GM12878 (cell line): Measurements from ENCODE around the gene NFKBIE. TPM values are rescaled to one million over a fixed set of nuclear protein-coding genes. Genes with fewer than 3 reads are reported as not detected.
A peak's percentile ranks its signal among the peaks of the same experiment; 100 is the strongest.

Source experiments
- ATAC-seq: fragments of 200-7000 bp; cut with Tn5 transposase; 3 replicates; pipeline ENCODE4 v1.9.1; 2020; ENCODE audit warnings: mild to moderate bottlenecking, moderate library complexity
- BruUV-seq: library from RNA; stranded (reverse); fragments of 400-500 nt; replicated peaks from 2 replicates; lab custom pipeline; 2021; lab: Mats Ljungman, UMichigan
- CTCF ChIA-PET: fragments of 300-600 bp; sonication (Branson Sonifier 250); formaldehyde crosslinking; extraction: SDS; loops from one replicate; lab custom pipeline; 2021; ENCODE audit warnings: inconsistent platforms; lab: Yijun Ruan, JAX
- POLR2A ChIA-PET: fragments of 350-600 bp; formaldehyde crosslinking; extraction: SDS; loops from one replicate; lab custom pipeline; 2021; ENCODE audit warnings: inconsistent platforms; lab: Charles Lee
- RAD21 ChIA-PET: fragments of 300-600 bp; sonication (Branson Sonifier 250); formaldehyde crosslinking; loops from one replicate; lab custom pipeline; 2023; ENCODE audit warnings: antibody characterized with exemption; ENCODE audit not compliant: unreplicated experiment; lab: Charles Lee
- SMC1A ChIA-PET: fragments of 300-600 bp; sonication (Branson Sonifier 250); formaldehyde crosslinking; loops from one replicate; lab custom pipeline; 2023; ENCODE audit not compliant: unreplicated experiment, uncharacterized antibody; lab: Charles Lee
- DNase-seq: peaks from one replicate; pipeline ENCODE4 v3.0.0-alpha.2; 2011; ENCODE audit warnings: low read depth, low spot score
- FAIRE-seq: peaks from 3 replicates; lab custom pipeline; 2011; peaks lifted over from hg19 to GRCh38; lab: Jason Lieb, UNC
- H2AFZ ChIP-seq: 2 replicates; pipeline ENCODE4 v1.6.0; 2011; ENCODE audit warnings: low read depth, low read length, control low read depth; ENCODE audit not compliant: control insufficient read depth
- H3K27ac ChIP-seq: 2 replicates; pipeline ENCODE4 v1.5.1; 2011; ENCODE audit warnings: control low read depth; ENCODE audit not compliant: control insufficient read depth, insufficient read depth
- H3K27me3 ChIP-seq, 2 experiments: replicated peaks in 1 of 2; 2 replicates each; pipeline versions ENCODE4 v1.6.0 to v1.6.1; 2011; ENCODE audit warnings: low read length in 1 of 2; ENCODE audit not compliant: control insufficient read depth in 2 of 2, insufficient read depth in 2 of 2
- H3K36me3 ChIP-seq, 2 experiments: 2 replicates each; pipeline ENCODE4 v1.5.1; 2011; ENCODE audit warnings: low read length in 1 of 2; ENCODE audit not compliant: control insufficient read depth in 2 of 2, insufficient read depth in 2 of 2
- H3K4me1 ChIP-seq: 2 replicates; pipeline ENCODE4 v1.6.1; 2011; ENCODE audit warnings: mild to moderate bottlenecking, low read length, moderate library complexity, mixed read lengths; ENCODE audit not compliant: control insufficient read depth, insufficient read depth
- H3K4me2 ChIP-seq: 2 replicates; pipeline ENCODE4 v1.6.0; 2011; ENCODE audit warnings: control low read depth; ENCODE audit not compliant: control insufficient read depth, insufficient read depth
- H3K4me3 ChIP-seq: fragments of 200-600 bp; sonication (generic); 2 replicates; pipeline ENCODE4 v1.5.1; 2016
- H3K79me2 ChIP-seq: 2 replicates; pipeline ENCODE4 v1.6.0; 2011; ENCODE audit warnings: low read length; ENCODE audit not compliant: control insufficient read depth, insufficient read depth
- H3K9ac ChIP-seq: 2 replicates; pipeline ENCODE4 v1.8.0; 2011; ENCODE audit warnings: low read length, control low read depth, mixed read lengths; ENCODE audit not compliant: control insufficient read depth, insufficient read depth
- H3K9me3 ChIP-seq: replicated peaks from 3 replicates; pipeline ENCODE4 v1.5.1; 2011; ENCODE audit warnings: mild to moderate bottlenecking, low read length; ENCODE audit not compliant: control insufficient read depth, insufficient read depth
- H4K20me1 ChIP-seq: 2 replicates; pipeline ENCODE4 v1.6.0; 2011; ENCODE audit not compliant: control insufficient read depth, insufficient read depth
- ATF3 ChIP-seq: IDR thresholded peaks from 2 replicates; pipeline ENCODE4 v1.6.1; 2011; ENCODE audit warnings: low read depth, mild to moderate bottlenecking, low read length, moderate library complexity, borderline replicate concordance; ENCODE audit errors: extremely low read depth
- CBFB ChIP-seq: IDR thresholded peaks from 2 replicates; pipeline ENCODE4 v1.6.1; 2016; ENCODE audit warnings: antibody characterized with exemption, low read depth
- CHD2 ChIP-seq: IDR thresholded peaks from 2 replicates; pipeline ENCODE4 v1.6.1; 2011; ENCODE audit warnings: low read depth, low read length, improper control_type of control experiment, borderline replicate concordance
- E2F4 ChIP-seq: IDR thresholded peaks from 2 replicates; pipeline ENCODE4 v1.6.1; 2012; ENCODE audit warnings: low read depth, low read length, improper control_type of control experiment
- EZH2 ChIP-seq: IDR thresholded peaks from 2 replicates; pipeline ENCODE4 v1.6.1; 2012; ENCODE audit warnings: low read depth, mild to moderate bottlenecking, control low read depth, inconsistent platforms, low read length, borderline replicate concordance; ENCODE audit not compliant: control insufficient read depth
- GABPA ChIP-seq: IDR thresholded peaks from 2 replicates; pipeline ENCODE4 v1.6.1; 2014; ENCODE audit warnings: antibody characterized with exemption, low read depth, mild to moderate bottlenecking, inconsistent platforms
- IKZF2 ChIP-seq, 2 experiments: fragments of 450-650 bp; IDR thresholded peaks; 2 replicates each; pipeline ENCODE4 v1.6.1; 2017; ENCODE audit warnings: mild to moderate bottlenecking in 2 of 2, moderate library complexity in 2 of 2
- NFXL1 ChIP-seq: fragments of 450-650 bp; IDR thresholded peaks from 2 replicates; pipeline ENCODE4 v1.6.1; 2017; ENCODE audit warnings: antibody characterized with exemption, mild to moderate bottlenecking, borderline replicate concordance
- PAX8 ChIP-seq: fragments of 450-650 bp; IDR thresholded peaks from 2 replicates; pipeline ENCODE4 v1.6.1; 2017; ENCODE audit warnings: mild to moderate bottlenecking, moderate library complexity
- PKNOX1 ChIP-seq: fragments of 450-650 bp; IDR thresholded peaks from 2 replicates; pipeline ENCODE4 v1.6.1; 2016; ENCODE audit warnings: mild to moderate bottlenecking
- RELB ChIP-seq: fragments of 450-650 bp; IDR thresholded peaks from 2 replicates; pipeline ENCODE4 v1.6.1; 2017; ENCODE audit warnings: low read depth, mild to moderate bottlenecking, moderate library complexity
- SIX5 ChIP-seq: IDR thresholded peaks from 2 replicates; pipeline ENCODE4 v1.6.1; 2011; ENCODE audit warnings: mild to moderate bottlenecking, low read depth, low read length, moderate library complexity; ENCODE audit not compliant: severe bottlenecking
- TAF1 ChIP-seq: IDR thresholded peaks from 2 replicates; pipeline ENCODE4 v1.6.1; 2011; ENCODE audit warnings: mild to moderate bottlenecking, low read depth, low read length, borderline replicate concordance
- ZNF592 ChIP-seq: fragments of 450-650 bp; IDR thresholded peaks from 2 replicates; pipeline ENCODE4 v1.6.1; 2017; ENCODE audit warnings: mild to moderate bottlenecking, moderate library complexity
- WGBS: methylation state at CpG from one replicate; pipeline ENCODE4 v1.1.6; 2016; ENCODE audit warnings: low lambda C conversion rate; ENCODE audit not compliant: insufficient replicate concordance, insufficient coverage; ENCODE audit errors: missing lambda C conversion rate; 5-methylcytosine and 5-hydroxymethylcytosine counted together
- in situ Hi-C: fragments of 300-500 bp; cut with MboI; formaldehyde crosslinking; loops from 9 replicates; pipeline ENCODE4 v1.14.3; 2018; ENCODE audit warnings: mixed read lengths
- intact Hi-C: fragments of 100-400 bp; cut with micrococcal nuclease; formaldehyde crosslinking; loops from one replicate; pipeline ENCODE4 v1.14.2; 2022; ENCODE audit not compliant: unreplicated experiment
- polyA plus RNA-seq, 11 experiments: library from polyadenylated mRNA; depleted of rRNA in 4 of 11; unstranded in 6 of 11; stranded (reverse) in 5 of 11; fragments of >200 nt; fragmentation: Nextera tagmentation in 4 of 11; fragmentation: Illumina TruSeq in 1 of 11; extraction: Ambion mirVana in 4 of 11; extraction: Trizol in 1 of 11; gene quantifications; 1 replicate in 1 of 11; 2 replicates in 10 of 11; pipeline versions ENCODE4 v1.2.1 to v1.2.3, GENCODE V29; 2011 to 2016; ENCODE audit warnings: inconsistent platforms in 2 of 11, missing spikeins in 2 of 11, low read depth in 1 of 11
- total RNA-seq, 4 experiments: library from RNA; depleted of rRNA in 3 of 4; stranded (reverse); fragments of >200 nt in 3 of 4; fragmentation: Illumina TruSeq in 1 of 4; extraction: Trizol in 1 of 4; gene quantifications; 2 replicates each; pipeline versions ENCODE4 v1.2.1 to v1.2.3, GENCODE V29; 2013 to 2021

The NFKBIE gene
- total and polyA plus RNA-seq, 10 of the 15 experiments (the other 5 are each of a cell fraction or from before 2014, with no cell fraction given), result 10.4 to 106 (median 38.8) TPM

GRCh38 chr6:44265722-44266233, 427 bp upstream of the NFKBIE start:
- 16% methylated on average over 17 of the region's 17 CpGs for WGBS
- Histone ChIP-seq H3K27ac (peak overlapping the region; percentile 99), H3K79me2 (peaks cover 48% of the 10 kb centered on the region), H3K36me3 (peaks cover 0 to 2% of the 10 kb centered on the region in 2 experiments; a peak in 1 of 4 replicates), H3K4me2 (peak overlapping the region; percentile 99), H3K4me3 (peak overlapping the region; percentile 61), H4K20me1 (no peaks in the 10 kb centered on the region), H3K4me1 (peaks cover 44% of the 10 kb centered on the region), H2AFZ (peak overlapping the region; percentile 33), H3K27me3 (peaks cover 0 to 2% of the 10 kb centered on the region in 2 experiments; a peak in 1 of 4 replicates), H3K9me3 (no peaks in the 10 kb centered on the region), H3K9ac (peak overlapping the region; percentile 62)
- intact Hi-C loops (loop anchor here (2.0 kb wide), 1 partner anchor 47 kb away; the partner anchor contains the start of gene AARS2), in situ Hi-C loops (loop anchor here (5.0 kb wide), 1 partner anchor 72 kb away; no protein-coding TSS in a partner anchor)
- no peak for DNase-seq
- RAD21 ChIA-PET, result interaction anchor here (1.3 to 3.2 kb wide), 4 partner anchors 9 to 93 kb away, joined by 3 to 20 read pairs (median 6); no protein-coding TSS in a partner anchor
- SMC1A ChIA-PET, result interaction anchor here (3.0 to 4.6 kb wide), 2 partner anchors 72 to 93 kb away, joined by 11 to 79 read pairs; no protein-coding TSS in a partner anchor
- no peak for ATAC-seq
- no TSS peak for BruUV-seq
- CTCF ChIA-PET, result interaction anchor here (0.6 to 6.3 kb wide), 9 partner anchors 11 to 193 kb away, joined by 3 to 163 read pairs (median 22); partner anchors contain the start of genes AARS2 and SLC35B2
- POLR2A ChIA-PET, result interaction anchor here (0.7 to 1.7 kb wide), 3 partner anchors 9 to 165 kb away, joined by 3 to 6 read pairs (median 5); partner anchors contain the start of genes HSP90AB1 and SLC35B2
- no peak for FAIRE-seq
- TF ChIP-seq RELB (peak; percentile 55; the same call in 1 of the 2 replicates), TAF1 (no peak), PKNOX1 (peak; percentile 32), CBFB (no peak; the same call in 1 of the 2 replicates), SIX5 (no peak), ATF3 (no peak), IKZF2 (IDR thresholded peaks at IDR 0.05) (peak; percentile 7 to 29; a peak in 2 of 4 replicates), NFXL1 (no peak), E2F4 (no peak), EZH2 (no peak), PAX8 (no peak), ZNF592 (no peak), GABPA (no peak), CHD2 (no peak)
